OCI-LY1 (cell line): Measurements from ENCODE around the gene PARVG.

Source experiments
- CTCF ChIP-seq: fragments of 200-600 bp; sonication (generic), shearing (Covaris generic); IDR thresholded peaks from 2 replicates; pipeline ENCODE4 v1.5.1; 2017; ENCODE audit warnings: mild to moderate bottlenecking, antibody characterized with exemption, low read length, moderate library complexity, mixed read lengths
- EZH2 ChIP-seq: fragments of 200-600 bp; sonication (generic), shearing (Covaris generic); IDR thresholded peaks from 2 replicates; pipeline ENCODE4 v1.8.0; 2017; ENCODE audit warnings: borderline replicate concordance, mixed run types, mild to moderate bottlenecking, antibody characterized with exemption, low read length, moderate library complexity, mixed read lengths

DNA sequence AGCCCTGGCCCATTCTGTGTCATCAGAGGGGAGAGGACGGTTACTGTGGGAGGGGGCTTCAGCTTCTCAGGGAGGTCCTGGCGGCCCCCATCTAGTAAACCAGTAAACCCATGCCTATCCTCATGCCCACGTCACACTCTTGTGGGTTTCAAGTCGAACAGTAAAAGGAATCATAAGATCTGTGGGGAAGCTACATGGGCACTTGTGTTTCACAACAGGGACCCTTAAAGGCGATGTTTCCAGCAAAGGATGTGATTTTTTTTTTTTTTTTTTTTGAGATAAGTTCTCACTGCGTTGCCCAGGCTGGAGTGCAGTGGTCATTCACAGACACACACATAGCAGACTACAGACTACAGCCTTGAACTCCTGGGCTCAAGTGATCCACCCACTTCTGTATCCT lies 9.2 kb upstream of the PARVG start:
- TF ChIP-seq CTCF (no peak), EZH2 (no peak)
